Spleen (tissue), 7 donors: Measurements from ENCODE around the gene EXOC3.

Experiments
- POLR2A ChIP-seq, 3 donors: fragments of 450-650 bp; IDR thresholded peaks; one replicate each; pipeline ENCODE4 v1.5.1; 2017; ENCODE audit warnings: antibody characterized with exemption in 3 of 3, mild to moderate bottlenecking in 1 of 3
- POLR2AphosphoS5 ChIP-seq, 3 donors: sonication (generic); formaldehyde crosslinking; IDR thresholded peaks; one replicate each; pipeline ENCODE4 v1.5.1; 2017; ENCODE audit warnings: antibody characterized with exemption in 3 of 3
- TF ChIP-seq, protein P1 (sequence below), 11 experiments: fragments of 200-600 bp in 7 of 11; fragments of 450-650 bp in 4 of 11; sonication (generic) in 4 of 11; IDR thresholded peaks in 8 of 11; conservative IDR thresholded peaks in 3 of 11; 1 replicate in 7 of 11; 2 replicates in 4 of 11; pipeline versions ENCODE4 v1.4.0 to v1.8.0; 2016 to 2021; ENCODE audit warnings: antibody characterized with exemption in 11 of 11, inconsistent platforms in 4 of 11, mild to moderate bottlenecking in 1 of 11
- donor health status: DM: no; HTN: no; CAD: no; lungs with moderate emphysema.
- donor health status: DM: no; HTN: no; CAD: no.
- donor health status: DM: no; HTN: no; CAD: no.

DNA sequence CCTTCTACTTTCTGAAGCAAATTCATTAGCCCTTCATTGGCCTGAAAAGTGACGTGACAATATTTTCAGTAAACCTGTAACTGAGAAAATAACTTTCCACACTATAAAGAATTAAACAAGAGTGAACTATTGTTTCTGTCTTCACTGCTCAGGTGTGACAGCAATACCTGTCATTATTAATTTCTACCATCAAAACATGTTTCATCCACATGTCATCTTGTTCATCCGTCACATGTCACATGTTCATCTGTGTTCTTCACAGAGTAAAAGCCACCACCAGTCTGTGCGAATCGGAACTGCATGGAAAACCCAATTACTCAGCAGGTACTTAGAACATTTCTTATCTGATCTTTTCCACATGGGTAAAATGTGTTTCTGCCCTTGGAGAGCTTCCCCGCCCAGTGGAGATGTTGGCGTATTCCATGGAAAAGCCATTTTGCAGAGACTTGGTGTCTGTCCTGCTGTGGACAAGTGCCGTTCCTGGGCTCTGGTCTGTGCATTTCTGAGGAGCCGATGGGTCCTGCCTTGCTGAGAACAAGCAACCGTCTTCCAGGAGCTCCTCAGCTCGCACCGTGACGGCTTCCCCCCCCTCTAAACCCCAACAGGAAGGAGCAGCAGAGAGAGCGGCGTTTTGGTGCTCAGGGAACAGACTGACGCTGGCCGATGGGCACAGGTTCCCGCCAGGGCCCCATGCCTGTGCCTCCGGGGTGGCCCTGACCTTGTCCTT is 10.6 kb upstream of the EXOC3 start:
- TF ChIP-seq POLR2A (IDR thresholded peaks at IDR 0.05) (no peak), POLR2AphosphoS5 (IDR thresholded peaks at IDR 0.05) (no peak)
- TF ChIP-seq, protein P1, sequence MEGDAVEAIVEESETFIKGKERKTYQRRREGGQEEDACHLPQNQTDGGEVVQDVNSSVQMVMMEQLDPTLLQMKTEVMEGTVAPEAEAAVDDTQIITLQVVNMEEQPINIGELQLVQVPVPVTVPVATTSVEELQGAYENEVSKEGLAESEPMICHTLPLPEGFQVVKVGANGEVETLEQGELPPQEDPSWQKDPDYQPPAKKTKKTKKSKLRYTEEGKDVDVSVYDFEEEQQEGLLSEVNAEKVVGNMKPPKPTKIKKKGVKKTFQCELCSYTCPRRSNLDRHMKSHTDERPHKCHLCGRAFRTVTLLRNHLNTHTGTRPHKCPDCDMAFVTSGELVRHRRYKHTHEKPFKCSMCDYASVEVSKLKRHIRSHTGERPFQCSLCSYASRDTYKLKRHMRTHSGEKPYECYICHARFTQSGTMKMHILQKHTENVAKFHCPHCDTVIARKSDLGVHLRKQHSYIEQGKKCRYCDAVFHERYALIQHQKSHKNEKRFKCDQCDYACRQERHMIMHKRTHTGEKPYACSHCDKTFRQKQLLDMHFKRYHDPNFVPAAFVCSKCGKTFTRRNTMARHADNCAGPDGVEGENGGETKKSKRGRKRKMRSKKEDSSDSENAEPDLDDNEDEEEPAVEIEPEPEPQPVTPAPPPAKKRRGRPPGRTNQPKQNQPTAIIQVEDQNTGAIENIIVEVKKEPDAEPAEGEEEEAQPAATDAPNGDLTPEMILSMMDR (IDR thresholded peaks at IDR 0.05 in 8 of 11, conservative IDR thresholded peaks at IDR 0.05 in 3 of 11), result no peak
